ENCODE results near the gene ARHGEF3.

DNA sequence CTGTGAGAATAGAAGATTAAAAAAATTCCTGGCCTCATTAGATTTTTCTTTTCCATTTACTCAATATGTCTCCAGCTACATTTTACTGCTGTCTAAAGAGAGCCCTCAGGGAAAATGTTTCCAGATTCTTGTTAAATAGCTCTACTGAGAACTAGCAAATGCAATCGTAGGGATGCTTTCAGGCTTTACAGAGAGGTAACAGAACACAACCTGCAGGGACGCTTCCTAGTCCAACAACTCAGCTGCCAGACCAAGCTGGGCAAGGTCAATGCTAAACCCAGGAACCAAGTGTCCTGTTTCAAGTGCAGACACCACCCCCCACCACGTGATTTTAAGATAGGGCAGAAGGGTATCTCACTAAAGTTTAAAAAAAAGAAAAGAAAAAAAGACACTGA, 25.2 kb downstream of the ARHGEF3 start:
- TF ChIP-seq, protein P1, sequence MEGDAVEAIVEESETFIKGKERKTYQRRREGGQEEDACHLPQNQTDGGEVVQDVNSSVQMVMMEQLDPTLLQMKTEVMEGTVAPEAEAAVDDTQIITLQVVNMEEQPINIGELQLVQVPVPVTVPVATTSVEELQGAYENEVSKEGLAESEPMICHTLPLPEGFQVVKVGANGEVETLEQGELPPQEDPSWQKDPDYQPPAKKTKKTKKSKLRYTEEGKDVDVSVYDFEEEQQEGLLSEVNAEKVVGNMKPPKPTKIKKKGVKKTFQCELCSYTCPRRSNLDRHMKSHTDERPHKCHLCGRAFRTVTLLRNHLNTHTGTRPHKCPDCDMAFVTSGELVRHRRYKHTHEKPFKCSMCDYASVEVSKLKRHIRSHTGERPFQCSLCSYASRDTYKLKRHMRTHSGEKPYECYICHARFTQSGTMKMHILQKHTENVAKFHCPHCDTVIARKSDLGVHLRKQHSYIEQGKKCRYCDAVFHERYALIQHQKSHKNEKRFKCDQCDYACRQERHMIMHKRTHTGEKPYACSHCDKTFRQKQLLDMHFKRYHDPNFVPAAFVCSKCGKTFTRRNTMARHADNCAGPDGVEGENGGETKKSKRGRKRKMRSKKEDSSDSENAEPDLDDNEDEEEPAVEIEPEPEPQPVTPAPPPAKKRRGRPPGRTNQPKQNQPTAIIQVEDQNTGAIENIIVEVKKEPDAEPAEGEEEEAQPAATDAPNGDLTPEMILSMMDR (IDR thresholded peaks at IDR 0.05; ENCODE audit: low read depth, low read length, poor library complexity, severe bottlenecking) = no peak
- TF ChIP-seq EZH2phosphoT487 (IDR thresholded peaks at IDR 0.05; ENCODE audit: borderline replicate concordance, low read length) = no peak
